CD4-positive, alpha-beta T cell treated with Interleukin-4 for 1 hour (primary cell): ENCODE data around the gene MYO9B.

Source experiments
- DNase-seq, 2 donors: peaks; one replicate each; pipeline ENCODE4 v3.0.0-alpha.2; 2020 to 2022

Gene MYO9B

DNA sequence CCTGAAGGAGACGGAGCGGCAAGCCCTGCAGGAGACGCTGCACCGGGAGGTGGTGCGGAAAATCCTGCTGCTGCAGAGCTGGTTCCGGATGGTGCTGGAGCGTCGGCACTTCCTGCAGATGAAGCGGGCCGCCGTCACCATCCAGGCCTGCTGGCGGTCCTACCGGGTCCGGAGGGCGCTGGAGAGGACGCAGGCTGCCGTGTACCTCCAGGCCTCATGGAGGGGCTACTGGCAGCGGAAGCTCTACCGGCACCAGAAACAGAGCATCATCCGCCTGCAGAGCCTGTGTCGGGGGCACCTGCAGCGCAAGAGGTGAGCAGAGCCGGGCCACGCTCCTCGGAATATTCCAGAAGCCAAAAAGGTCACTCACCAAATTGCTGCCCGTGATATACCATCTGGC lies 117.2 kb downstream of the MYO9B start:
- DNase-seq, result no peak

DNA sequence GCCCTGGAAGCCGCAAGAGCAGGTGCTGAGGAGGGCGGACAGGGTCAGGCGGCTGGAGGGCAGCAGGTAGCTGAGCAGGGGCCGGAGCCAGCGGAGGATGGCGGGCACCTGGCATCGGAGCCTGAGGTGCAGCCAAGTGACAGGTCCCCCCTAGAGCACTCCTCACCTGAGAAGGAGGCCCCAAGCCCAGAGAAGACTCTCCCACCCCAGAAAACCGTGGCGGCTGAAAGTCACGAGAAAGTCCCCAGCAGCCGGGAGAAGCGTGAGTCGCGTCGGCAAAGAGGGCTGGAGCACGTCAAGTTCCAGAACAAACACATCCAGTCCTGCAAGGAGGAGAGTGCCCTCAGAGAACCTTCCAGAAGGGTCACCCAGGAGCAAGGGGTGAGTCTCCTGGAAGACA lies 119.0 kb downstream of the MYO9B start:
- DNase-seq, result no peak

DNA sequence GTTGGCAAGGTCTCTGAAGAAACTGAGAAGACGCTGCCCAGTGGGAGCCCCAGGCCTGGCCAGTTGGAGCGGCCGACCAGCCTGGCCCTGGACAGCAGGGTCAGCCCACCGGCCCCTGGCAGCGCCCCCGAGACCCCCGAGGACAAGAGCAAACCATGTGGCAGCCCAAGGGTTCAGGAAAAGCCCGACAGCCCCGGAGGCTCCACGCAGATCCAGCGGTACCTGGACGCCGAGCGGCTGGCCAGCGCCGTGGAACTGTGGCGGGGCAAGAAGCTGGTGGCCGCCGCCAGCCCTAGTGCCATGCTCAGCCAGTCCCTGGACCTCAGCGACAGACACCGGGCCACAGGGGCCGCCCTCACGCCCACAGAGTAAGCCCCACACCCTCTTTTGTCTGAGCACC lies 119.5 kb downstream of the MYO9B start:
- DNase-seq, result no peak

DNA sequence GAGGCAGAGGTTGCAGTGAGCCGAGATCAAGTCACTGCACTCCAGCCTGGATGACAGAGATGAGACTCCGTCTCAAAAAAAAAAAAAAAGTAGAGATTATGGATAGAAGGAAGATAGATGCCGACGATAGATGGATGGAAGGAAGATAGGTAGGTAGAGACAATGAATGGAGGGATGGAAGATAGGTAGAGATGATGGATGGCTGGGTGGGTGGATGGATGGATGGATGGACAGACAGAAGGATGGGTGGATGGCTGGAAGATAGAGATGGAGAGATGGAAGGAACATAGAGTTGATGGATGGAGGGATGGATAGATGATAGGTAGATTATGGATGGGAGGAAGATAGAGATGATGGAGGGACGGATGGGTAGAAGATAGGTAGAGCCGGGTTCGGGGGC lies 121.0 kb downstream of the MYO9B start:
- DNase-seq, result no peak

DNA sequence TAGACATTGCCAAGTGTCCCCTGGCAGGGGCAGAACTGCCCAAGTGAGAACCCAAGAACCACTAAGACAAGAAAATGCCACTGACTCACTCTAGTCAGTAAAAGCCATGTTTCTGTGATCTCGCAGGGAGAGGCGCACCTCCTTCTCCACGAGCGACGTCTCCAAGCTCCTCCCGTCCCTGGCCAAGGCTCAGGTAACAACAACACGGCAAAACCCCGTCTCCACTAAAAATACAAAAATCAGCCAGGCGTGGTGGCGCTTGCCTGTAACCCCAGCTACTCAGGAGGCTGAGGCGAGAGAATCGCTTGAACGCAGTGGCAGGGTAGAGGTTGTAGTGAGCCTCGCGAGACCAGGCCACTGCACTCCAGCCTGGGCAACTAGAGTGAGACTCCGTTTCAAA lies 122.1 kb downstream of the MYO9B start:
- no peak for DNase-seq

GRCh38 chr19:17200408-17201079 lies 125.0 kb downstream of the MYO9B start:
- DNase-seq, result no peak

DNA sequence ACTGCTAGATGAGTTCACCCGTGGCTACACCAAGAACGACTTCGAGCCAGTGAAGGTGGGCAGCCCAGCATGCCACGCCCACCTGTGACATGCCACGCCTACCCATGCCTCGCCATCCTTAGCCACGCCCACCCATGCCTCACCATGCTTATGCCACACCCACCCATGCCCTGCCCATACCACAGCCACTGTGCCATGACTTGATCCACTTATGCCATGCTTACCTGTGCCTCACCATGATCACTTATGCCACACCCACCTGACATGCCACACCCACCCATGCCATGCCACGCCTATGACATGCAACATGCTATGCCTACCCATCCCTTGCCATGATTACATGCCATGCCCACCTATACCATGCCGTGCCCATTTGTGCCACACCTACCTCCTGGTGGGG lies 126.7 kb downstream of the MYO9B start:
- DNase-seq, result peak in 1 of 2 donors; percentile 14

DNA sequence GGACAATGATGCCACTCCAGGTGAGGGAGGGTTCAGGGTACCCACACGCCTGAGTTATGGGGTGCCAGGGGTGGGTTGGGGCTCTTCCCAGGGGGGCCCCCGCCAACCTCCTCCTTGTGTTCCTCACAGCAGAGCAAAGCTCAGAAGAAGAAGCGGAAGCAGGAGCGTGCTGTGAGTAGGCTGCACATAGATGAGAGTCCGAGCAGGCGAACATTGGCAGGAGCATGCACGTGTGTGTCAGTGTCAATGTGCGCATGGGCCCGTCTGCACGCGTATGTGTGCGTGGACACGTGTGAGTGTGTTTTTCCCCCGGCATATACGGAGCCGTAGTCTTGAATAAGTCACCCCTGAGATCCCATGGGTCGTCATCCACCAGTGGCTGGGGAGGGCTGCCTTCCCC lies 127.1 kb downstream of the MYO9B start:
- no peak for DNase-seq

DNA sequence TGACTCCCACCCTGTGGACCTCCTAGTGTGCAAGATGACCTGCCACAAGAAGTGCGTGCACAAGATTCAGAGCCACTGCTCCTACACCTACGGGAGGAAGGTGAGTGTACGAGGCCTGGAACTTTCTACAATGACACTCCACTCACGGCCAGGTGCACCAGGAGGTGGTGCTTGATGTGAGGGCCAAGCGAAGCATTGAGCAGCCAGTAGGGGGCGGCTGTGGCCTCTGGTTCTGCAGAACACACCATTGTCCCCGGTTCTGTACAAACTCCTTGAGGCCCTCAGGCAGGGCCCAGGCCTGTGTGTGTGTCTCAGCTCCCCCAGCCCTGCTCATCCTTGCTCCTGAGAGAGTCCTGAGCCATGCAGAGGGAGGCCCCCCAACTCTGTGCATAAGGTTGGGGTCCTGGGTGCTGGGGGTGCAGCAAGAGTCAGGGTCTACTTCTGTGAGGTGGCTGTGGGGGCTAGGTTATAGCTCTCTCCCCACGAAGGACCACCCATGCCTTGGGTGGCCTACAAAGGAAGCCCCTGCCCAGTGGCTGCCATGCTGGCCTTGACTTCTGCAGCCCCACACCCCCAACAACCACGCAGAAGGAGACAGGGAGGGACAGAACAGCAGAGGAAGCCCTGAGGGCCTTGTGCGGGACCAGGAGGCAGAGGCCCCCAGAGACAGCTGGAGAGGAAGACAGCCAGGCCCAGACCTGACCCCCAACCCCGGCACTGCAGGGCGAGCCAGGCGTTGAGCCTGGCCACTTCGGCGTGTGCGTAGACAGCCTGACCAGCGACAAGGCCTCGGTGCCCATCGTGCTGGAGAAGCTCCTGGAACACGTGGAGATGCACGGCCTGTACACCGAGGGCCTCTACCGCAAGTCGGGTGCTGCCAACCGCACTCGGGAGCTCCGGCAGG lies 129.9 kb downstream of the MYO9B start:
- DNase-seq, result peak; percentile 68

GRCh38 chr19:17206736-17207581 lies 131.4 kb downstream of the MYO9B start:
- DNase-seq, result no peak

DNA sequence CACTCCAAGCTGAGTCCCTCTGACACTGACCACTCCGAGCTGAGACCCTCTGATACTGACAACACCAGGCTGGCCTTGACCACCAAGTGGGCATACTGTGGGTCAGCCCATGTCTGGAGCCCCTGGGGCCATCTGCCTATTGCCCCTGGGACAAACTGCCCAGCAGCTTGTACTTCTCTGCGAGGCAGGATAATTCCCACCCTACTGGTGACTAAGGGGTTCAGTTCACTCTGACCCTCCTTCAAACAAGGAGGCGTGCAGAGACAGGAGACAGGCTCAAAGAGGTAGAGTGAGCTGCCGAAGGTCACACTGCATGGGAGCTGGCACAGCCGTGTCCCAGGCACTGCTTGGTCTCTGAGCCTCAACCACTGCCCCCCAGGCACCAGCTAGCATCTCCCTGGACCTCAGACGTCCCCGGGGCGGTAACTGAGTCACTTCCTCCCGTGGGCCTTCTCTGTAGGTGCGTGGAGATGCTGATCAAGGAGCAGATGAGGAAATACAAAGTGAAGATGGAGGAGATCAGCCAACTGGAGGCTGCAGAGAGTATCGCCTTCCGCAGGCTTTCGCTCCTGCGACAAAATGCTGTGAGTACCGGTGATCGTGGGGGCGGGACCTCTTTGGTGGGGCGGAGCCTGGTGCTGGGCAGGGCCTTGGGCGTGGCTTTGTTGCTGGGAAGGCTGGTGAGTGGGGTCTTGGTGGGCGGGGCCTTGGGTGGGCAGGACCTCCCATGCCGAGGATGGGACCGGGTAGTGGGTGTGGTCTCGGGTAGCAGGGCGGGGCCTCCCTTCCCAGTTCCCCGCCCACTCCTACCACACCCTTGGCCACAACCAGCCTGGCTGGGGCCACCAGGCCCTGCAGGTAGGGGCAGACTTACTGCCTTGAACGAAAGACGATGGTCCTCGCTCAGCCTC lies 133.8 kb downstream of the MYO9B start:
- DNase-seq, result peak; percentile 43 to 56

- no peak for DNase-seq
Observed at GRCh38 chr19:17210296-17210695, 134.7 kb downstream of the MYO9B start.

DNA sequence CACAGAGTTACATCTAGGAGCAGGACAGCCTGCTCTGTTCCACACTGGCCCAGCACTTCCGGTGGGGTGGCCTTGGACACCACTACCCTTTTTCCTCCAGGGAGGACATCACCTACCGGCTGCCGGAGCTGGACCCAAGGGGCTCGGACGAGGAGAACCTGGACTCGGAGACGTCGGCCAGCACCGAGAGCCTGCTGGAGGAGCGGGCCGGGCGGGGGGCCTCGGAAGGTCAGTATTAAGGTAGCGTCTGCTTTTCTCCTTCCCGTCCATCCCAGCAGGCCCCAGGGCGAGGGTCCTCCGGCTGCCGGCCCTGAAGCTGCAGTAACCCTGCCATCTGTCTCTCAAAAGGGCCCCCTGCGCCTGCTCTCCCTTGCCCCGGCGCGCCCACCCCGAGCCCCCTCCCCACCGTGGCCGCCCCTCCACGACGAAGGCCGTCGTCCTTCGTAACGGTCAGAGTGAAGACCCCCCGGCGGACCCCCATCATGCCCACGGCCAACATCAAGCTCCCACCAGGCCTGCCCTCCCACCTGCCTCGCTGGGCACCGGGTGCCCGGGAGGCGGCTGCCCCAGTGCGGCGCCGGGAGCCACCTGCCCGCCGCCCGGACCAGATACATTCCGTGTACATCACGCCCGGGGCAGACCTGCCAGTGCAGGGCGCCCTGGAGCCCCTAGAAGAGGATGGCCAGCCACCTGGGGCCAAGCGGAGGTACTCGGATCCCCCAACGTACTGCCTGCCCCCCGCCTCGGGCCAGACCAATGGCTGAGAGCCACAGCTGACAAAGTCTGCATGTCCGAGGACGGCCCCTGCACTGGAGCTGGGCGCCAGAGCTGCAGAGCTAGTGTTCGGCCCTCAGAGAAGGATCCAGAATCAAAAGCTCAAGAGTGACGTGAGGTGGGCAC lies 136.2 kb downstream of the MYO9B start:
- no peak for DNase-seq

- DNase-seq, result no peak
Observed at GRCh38 chr19:17213334-17213733, 137.8 kb downstream of the MYO9B start.

DNA sequence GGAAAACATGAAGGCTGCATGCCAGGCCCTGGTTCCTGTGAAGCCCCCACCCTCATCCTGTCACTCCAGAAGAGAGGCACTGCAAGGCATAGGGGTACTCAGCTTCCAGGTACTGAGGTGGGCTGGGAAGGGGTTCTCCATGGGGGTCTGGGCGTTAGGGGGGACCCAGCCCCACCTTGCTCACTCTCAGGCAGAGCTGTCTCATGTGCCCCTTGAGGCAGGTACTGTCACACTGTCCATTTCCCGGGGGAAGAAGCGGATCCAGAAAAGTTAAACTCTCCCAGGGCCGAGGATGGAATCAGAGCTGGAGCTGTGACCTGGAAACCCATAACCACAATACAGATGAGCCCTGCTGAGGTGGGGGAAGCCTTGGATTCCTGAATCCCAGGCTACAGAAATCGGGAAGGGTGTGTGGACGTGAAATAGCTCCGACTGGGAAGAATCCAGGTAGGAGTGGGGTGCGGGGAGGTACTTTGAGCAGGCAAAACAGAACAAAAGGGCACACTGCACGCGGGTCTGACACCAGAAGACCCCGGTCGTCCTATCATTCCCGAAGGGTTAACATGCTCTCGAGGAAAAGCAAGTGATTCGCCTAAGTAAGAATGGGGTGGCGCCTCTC lies 139.0 kb downstream of the MYO9B start:
- DNase-seq, result no peak

- DNase-seq, result peak; percentile 91
Observed at GRCh38 chr19:17215127-17215971, 139.8 kb downstream of the MYO9B start, which contains the start of gene USE1. Gene USE1 (plus strand): TSS chr19:17215357. CDS start chr19:17215406, 49 bp downstream.

- DNase-seq, result no peak
Observed at GRCh38 chr19:17216058-17216670, 140.6 kb downstream of the MYO9B start.

- no peak for DNase-seq
Observed at GRCh38 chr19:17219286-17219685, 143.7 kb downstream of the MYO9B start.

GRCh38 chr19:17220207-17220758 lies 144.7 kb downstream of the MYO9B start:
- peak in 1 of 2 donors; percentile 29 for DNase-seq
